ENCODE measurements around the gene ALS2.
"Not testable (repeated sequence)": the region's sequence is repeated elsewhere in the genome, so short reads cannot be mapped to it uniquely, and the experiment has no call there.

The ALS2 gene

GRCh38 chr2:201685156-201685555 lies 95.6 kb downstream of the ALS2 start:
- no peak for DNase-seq (ENCODE audit: extremely low read depth in 1 of 2, low read depth in 1 of 2)

GRCh38 chr2:201680743-201681142 lies 100.0 kb downstream of the ALS2 start:
- no peak for DNase-seq (ENCODE audit: extremely low read depth in 1 of 2, low read depth in 1 of 2)

- no peak for DNase-seq (ENCODE audit: extremely low read depth in 1 of 2, low read depth in 1 of 2)
Observed at GRCh38 chr2:201678401-201678800, 102.3 kb downstream of the ALS2 start.

GRCh38 chr2:201675454-201675853 lies 105.3 kb downstream of the ALS2 start:
- DNase-seq (ENCODE audit: extremely low read depth in 1 of 2, low read depth in 1 of 2) = no peak

- no peak for DNase-seq (ENCODE audit: extremely low read depth in 1 of 2, low read depth in 1 of 2)
Observed at GRCh38 chr2:201674794-201675193, 105.9 kb downstream of the ALS2 start.

- DNase-seq (ENCODE audit: extremely low read depth in 1 of 2, low read depth in 1 of 2) = no peak
Observed at GRCh38 chr2:201674298-201674697, 106.4 kb downstream of the ALS2 start.

- DNase-seq (ENCODE audit: extremely low read depth in 1 of 2, low read depth in 1 of 2) = no peak
Observed at GRCh38 chr2:201673546-201673945, 107.2 kb downstream of the ALS2 start.

- DNase-seq (ENCODE audit: extremely low read depth in 1 of 2, low read depth in 1 of 2) = not testable (repeated sequence)
Observed at GRCh38 chr2:201671205-201671604, 109.5 kb downstream of the ALS2 start.

GRCh38 chr2:201669865-201670264 lies 110.9 kb downstream of the ALS2 start:
- DNase-seq (ENCODE audit: extremely low read depth in 1 of 2, low read depth in 1 of 2) = no peak

- no peak for DNase-seq (ENCODE audit: extremely low read depth in 1 of 2, low read depth in 1 of 2)
Observed at GRCh38 chr2:201668402-201668910, 112.3 kb downstream of the ALS2 start.

GRCh38 chr2:201664334-201664733 lies 116.4 kb downstream of the ALS2 start:
- no peak for DNase-seq (ENCODE audit: extremely low read depth in 1 of 2, low read depth in 1 of 2)

GRCh38 chr2:201661366-201661765 lies 119.4 kb downstream of the ALS2 start:
- DNase-seq (ENCODE audit: extremely low read depth in 1 of 2, low read depth in 1 of 2) = no peak

GRCh38 chr2:201660293-201660895 lies 120.3 kb downstream of the ALS2 start:
- DNase-seq (ENCODE audit: extremely low read depth in 1 of 2, low read depth in 1 of 2) = no peak

- no peak for DNase-seq (ENCODE audit: extremely low read depth in 1 of 2, low read depth in 1 of 2)
Observed at GRCh38 chr2:201656740-201657139, 124.0 kb downstream of the ALS2 start.

- DNase-seq (ENCODE audit: extremely low read depth in 1 of 2, low read depth in 1 of 2) = no peak
Observed at GRCh38 chr2:201656102-201656501, 124.6 kb downstream of the ALS2 start.

- no peak for DNase-seq (ENCODE audit: extremely low read depth in 1 of 2, low read depth in 1 of 2)
Observed at GRCh38 chr2:201654616-201655384, 125.9 kb downstream of the ALS2 start.

- DNase-seq (ENCODE audit: extremely low read depth in 1 of 2, low read depth in 1 of 2) = no peak
Observed at GRCh38 chr2:201653221-201653620, 127.5 kb downstream of the ALS2 start.
